GM21390 (cell line): ENCODE results near the gene UCK1.
A peak's percentile ranks its signal among the peaks of the same experiment; 100 is the strongest.

ENCODE experiments used
- ATAC-seq: cut with Tn5 transposase; IDR thresholded peaks from one replicate; pipeline ENCODE4 v1.9.1; 2021; ENCODE audit not compliant: unreplicated experiment

UCK1 gene

DNA sequence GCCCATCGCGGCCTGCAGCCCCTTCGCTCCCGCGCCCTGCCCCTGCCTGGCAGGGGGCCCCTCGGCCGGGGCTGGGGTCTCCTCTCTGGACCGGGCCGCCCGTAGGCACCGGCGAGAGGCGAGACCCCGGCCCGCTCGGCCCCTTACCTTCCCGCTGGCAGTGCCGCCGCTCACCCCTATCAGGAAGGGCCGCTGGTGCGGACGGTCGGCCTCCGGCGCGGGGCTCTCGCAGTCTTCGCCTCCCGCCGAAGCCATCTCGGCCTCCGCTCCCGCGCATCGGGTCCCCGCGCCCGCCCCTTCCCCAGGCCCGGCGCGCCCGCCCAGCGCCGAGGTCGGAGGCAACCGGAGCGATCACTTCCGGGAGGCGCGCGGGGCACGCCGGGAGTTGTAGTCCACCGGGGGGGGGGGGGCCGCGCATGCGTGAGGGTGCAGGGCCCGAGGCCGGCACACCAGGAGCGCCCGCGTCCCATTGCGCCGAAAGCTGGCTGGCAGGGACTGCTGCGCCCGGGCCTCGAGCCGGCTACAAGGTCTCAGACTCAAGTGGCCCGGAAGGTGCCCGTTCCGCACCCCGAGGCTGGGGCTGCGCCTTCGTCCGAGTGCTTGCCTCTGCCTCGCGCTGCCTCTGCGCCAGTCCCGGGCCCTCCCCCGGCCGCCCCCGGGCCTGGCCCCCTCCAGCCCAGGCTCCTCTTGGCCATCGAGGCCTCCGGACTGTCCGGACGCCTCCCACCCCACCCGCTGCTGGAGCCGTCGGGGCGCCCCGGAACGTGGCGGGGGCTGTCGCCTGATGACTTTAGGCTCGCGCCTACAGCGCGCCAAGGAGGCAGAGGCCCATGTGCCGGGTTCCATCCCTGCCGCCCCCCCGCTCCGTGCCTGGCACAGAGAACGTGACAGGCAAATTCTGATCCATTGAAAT, at the start of gene UCK1:
TSS of gene UCK1 (minus strand) at position 344 of the 913 bp plus-strand sequence. CDS start at position 255, 89 bp downstream.
- ATAC-seq: peak; percentile 86

DNA sequence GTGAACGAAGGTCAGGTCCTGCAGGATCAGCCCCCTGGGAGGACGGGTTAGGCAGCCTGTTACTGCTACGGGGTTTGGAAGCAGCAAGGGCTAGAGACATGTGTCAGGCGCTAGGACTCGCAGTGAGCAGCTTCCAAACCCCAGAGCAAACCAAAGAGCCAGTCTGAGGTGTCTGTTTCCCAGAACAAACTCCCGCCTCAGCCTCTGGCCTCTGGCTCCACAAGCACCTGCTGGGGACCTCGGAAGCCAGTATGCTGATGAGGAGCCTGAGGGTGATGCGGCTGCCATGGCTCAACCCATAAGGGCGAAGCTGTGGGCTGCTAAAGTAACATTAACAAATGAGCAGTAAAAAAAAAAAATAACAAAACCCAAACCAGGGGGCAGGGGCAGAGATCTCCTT, 49.3 kb upstream of the UCK1 start:
- ATAC-seq: no peak

DNA sequence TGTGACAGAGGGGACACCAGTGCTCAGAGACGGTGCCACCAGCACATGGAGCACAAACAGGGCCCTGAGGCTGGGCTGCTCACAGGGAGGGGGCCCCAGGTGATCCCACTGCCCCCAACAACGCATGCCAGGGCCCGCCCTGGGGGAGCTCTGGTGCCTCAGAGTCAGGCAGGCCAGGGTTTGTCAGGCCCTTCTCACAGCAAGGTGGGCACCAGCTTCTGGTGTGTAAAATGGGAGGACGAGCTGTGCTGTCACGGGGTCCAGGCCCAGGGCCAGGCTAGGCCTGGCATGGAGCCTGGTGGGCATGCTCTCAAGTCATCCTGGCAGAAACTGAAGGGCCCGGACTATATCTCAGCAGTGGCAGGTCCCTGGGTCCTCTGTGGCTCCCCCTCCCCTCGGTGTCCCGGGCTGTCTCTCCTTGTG, 48.7 kb upstream of the UCK1 start:
- ATAC-seq: no peak

DNA sequence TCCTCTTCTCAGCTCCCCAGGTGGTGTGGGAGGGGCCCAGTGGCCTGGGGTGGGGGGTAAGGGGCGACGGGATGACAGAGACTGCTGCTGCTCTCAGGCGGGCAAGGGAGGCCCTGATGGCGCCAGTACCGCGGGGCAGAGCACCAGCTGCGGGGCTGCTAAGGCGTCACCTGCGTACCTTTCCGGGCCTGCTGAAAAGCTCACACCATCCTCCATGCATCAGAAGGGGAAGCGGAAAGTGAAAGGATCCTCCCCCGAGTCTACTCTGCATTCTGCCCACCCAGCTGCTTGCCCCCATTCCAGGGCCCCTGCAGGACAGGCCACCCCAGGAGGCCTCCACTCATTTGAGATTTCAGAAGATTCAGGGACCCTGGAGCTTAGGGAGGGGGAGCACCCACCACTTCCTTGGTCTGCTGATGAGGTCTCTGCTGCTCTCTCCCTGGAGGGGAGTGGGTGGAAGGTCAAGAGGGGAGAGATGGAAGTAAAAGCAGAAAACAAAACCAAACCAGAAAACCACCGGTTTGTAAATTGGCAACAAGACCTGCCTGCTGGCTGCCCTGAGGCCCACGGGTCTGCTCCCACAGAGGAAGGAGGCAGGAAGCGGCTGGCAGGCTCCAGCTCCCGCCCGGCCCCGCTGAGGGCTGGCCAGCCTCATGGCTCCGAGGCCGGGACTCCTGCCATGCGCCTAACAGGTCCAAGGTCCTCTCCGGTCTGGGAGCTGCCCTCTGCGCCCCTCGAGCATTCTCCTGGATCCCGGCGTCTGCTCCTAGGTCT, 47.9 kb upstream of the UCK1 start:
- ATAC-seq: peak; percentile 71

DNA sequence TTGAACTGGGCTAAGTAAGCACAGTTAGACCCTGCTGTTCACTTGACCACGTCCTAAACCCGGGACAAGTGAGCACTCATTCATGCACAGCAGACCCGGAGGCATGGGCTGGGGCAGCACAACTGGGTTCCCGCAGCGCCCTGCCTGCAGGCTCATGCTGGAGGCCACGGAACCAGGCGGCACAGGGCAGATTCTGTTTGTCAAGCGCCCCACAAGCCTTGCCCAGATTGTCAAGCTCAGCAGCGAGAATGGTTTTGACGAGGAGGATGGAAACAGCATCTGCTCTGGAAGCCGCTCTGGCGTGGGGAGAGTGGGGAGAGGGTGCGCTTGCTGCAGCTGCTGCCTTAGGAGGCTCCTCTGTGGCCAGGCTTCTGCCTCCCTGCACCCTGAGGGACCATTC, 47.0 kb upstream of the UCK1 start:
- ATAC-seq: no peak

DNA sequence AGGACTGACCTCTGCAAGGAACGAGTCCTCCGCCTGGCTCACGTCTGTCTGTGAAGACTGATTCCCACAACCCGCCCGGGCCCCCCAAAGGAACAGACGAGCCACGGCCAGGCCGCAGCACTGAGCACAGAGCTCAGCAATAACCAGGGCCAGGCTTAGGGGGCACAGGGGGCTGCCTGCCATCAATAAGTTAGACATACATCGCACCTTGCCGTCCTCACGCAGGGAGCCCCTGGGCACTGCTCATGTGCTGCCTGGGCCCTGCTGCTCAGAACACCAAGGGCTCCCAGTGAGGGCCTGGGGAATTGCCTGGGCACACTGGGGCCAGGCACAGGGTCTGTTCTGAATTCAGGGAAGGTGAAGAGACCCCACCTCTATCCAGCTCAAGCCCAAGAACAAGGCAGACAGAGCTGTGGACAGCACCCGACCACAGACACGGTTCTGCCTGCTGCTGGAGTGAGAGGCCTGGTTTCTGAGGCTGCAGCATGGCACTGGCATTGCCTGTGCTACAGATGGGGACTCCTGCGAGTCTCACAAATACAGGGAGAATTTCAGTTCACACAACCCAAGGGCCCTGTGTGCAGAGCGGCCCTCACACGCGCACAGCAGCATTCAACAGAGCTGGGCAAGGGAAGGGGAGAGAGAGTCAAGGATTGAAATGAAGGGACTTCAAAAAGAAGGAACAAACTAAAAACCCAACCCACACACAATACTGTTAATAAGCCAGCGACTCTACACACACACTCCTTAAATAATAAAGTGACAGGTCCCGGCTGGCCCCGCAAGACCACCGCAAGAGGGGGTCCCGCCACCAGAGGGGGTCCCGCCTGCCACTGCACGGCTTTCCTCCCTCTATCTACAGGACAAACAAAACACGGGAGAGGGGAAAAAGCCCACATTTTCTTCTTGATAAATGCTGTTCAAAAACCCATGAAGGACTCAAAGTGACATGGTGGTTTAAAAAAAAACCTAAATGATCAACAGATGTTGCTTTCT, 46.2 kb upstream of the UCK1 start:
- ATAC-seq: no peak

DNA sequence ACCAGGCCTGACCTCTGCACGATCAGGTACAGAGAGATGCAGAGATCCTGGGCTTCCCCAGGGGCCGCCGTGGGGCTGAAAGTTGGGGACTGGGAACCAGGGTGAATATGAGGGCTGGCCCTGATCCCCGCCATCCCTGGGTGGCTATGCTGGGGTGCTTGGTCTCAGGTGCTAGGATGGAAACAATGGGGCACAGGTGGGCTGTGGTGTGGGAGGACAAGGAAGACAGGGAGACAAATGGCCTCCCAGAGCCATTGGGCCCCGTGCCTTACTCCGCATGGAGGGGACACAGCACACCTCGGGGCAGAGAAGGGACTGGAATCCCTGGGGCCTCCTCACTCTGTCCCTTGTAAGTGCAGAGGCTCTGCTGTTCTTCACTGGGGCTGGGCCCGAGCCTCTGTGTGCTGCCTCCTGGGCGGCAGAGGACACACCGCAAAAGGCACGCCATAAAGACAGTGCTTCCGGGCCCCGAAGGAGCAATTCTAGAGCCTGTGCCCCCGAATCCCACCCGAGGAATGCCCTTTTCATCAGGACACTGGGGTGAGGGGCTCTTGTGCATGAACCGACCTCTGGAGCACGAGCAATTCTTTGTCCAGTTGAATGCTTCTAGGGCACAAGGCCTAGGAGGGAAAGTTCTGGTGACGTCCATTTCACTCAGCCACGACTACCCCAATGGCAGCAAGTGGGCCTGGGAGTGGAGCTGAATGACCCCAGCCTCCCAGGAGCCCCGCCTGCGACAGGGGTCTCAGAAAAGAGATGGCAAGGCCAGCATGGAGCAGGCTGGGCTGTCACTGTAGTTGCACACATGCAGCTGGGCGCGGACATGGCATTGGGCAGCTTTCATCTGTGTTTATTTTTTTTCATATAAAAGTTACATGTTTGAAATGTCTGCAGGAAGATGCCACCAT, 45.1 kb upstream of the UCK1 start:
- ATAC-seq: no peak

DNA sequence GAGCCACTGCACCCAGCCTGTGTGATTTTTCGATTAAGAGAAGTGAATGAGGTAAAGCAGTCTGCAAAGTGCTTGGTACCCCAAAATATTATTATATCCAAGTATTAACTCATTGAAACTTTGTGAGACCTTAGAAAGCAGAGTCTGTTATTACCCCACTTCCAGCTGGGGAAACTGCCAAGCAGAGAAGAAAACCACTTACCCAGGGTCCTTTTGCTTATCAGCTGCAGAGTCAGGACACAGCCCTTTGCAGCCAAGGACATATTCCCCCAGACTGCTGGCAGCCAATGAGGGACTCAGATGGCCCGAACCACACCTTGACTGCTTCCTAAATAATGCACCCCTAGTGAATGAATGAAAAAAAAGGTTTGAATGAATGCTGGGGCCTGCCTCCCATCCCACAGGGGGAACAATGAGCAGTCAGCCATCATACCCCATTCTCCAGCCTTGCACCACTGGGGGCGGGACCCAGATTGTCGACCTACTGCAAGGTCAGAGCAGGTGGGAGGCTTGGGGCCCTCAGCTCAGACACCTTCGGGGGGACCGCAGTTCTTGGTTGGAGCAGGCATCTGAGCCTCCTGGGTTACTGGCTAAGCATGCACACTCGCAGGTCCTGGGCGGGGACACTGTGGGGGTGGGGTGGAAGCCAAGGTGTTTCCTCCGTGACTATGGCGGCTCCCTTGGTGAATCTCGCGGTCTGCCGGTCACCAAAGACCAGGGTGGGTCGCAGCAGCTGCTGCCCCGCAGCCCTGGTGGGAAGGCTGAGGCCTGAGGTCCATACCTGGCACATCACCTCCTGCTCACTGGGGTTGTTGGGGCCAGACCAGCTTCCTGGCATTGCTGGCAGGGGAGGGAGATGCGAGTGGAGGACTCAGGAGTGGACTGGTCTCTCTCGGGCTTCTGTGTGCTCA, 43.9 kb upstream of the UCK1 start:
- no peak for ATAC-seq

DNA sequence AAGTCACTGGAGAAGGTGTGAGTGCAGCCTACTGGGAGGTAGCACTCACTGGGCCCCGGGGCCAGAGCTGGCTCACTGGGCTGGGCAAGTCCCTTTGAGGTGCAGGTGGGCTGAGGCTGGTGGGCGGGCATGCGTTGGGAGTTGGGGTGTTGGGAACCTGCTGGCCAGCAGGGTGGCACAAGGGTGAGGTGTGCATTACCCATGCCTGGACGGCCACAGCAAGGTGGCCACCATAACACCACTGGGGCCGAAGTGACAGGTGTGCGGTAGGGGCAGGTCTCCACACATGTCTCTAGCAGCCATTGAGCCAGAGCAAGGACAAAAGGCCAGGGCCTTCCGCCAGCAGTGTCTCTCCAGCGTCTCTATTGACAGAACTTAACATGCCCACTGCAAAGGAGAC, 36.8 kb upstream of the UCK1 start:
- no peak for ATAC-seq

DNA sequence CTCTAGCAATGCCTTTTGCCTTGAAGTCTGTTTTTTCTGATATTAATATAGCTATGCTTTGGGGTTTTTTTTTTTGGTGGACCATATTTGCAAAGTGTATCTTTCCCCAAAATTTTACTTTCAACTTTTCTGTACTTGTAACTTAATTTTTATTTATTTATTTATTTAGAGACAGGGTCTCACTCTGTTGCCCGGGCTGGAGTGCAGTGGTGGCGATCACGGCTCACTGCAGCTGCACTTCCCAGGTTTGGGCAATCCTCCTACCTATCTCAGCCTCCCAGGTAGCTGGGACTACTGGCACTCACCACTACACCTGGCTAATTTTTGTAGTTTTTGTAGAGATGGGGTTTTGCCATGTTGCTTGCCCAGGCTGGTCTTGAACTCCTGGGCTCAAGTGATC, 35.1 kb upstream of the UCK1 start:
- no peak for ATAC-seq

DNA sequence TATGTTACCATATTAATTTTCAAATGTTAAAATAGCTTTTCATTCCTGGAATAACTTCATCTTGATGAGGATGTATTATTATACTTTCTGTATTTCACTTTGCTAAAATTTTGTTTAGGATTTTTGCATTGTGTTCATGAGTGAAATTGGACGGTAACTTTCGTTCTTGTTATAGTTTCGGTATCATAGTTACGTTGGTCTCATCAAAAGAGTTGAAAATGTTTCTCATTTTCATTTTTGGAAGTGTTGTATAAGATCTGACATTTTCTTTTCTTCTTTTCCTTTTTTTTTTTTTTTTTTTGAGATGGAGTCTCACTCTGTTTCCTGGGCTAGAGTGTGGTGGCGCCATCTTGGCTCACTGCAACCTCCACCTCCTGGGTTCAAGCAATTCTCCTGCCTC, 34.3 kb upstream of the UCK1 start:
- ATAC-seq: no peak

DNA sequence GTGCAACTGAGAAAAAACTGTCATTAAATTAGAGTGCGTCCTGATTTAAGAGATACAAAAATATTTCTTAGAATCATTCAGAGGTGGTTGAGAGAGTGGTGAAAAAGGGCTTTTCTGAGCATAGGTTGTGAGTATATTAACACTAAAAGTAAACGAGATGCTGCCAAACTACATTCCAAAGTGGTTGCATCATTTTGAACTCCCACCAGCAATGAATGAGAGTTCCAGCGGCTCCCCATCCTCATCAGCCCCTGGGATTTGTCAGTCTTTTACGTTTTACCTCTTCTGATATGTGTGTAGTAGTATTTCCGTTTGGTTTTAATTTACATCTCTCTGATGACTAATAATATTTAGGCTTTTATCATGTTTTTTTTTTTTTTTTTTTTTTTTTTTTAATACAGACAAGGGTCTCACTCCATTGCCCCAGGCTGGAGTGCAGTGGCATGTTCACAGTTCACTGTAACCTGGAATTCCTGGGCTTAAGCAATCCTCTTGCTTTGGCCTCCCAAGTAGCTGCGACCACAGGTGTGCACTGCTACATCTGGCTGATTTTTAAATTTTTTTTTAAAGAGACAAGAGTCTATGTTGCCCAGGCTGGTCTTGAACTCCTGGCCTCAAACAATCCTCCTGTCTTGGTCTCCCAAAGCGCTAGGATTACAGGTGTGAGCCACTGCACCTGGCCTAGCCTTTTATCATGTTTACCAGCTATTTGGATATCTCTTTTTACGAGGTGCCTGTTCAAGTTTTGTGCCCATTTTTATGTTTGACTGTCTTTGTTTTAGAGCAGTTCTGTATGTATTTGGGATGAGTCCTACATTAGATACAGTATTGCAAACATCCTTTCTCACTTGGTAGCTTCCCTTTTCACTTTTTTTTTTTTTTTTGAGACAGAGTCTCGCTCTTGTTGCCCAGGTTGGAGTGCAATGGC, 31.2 kb upstream of the UCK1 start:
- no peak for ATAC-seq

DNA sequence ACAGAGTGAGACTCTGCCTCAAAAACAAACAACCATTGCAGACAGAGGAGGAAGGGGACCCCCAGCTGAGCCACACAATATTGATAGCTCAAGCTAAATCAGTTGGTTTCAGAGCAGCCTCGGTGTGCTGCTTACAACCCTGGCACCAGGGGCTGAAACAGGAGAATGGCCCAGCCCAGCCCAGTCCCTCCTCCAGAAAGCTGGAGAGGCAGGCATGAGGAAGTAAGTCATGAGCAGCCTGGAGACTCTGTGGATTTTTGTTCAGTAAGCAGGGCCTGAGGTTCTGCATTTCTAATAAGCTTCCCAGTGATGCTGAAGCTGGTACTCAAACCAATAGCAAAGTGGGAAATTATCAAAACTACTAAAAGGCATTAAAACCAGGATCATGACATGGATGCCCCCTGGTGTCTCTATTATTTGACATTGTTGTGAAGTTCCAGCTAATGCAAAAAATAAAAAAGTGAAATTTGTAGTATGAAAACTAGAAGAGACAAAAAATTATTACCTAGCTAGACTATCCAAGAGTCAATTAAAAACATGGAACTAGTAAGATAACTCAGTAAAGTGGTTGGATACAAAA, 28.4 kb upstream of the UCK1 start:
- no peak for ATAC-seq

DNA sequence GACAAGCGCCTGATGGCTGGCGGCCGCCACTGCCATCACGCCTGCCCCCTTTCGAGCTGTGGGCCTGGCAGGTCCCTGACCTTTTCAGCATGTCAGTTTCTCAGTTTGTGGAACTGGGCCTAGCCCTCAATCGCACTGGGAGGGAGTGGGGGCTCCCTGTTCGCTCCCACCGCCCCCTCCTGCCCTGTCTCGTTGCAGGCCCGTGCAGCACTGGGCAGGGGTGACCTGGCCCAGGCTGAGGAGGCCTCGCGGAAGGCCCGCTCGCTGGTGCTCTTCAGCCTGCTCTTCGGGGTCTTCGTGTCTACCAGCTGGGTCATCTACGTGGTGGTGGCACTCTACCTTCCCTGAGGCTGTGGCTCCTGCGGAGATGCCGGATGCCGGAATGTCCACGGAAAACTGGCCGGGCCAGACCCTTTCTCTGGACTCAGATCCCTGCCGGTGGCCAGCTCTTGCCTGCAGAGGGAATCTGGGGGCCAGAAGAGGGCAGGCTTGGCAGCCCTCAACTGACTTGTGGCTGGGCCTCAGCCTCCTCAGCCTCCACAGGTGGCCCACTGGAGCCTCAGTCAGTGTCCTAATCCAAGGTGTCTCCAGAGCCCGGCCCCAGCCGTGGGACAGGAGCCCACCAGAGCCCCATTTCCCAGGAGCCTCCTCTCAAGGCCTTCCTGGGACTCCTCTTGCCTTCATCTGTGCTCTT, 26.9 kb upstream of the UCK1 start:
- no peak for ATAC-seq

DNA sequence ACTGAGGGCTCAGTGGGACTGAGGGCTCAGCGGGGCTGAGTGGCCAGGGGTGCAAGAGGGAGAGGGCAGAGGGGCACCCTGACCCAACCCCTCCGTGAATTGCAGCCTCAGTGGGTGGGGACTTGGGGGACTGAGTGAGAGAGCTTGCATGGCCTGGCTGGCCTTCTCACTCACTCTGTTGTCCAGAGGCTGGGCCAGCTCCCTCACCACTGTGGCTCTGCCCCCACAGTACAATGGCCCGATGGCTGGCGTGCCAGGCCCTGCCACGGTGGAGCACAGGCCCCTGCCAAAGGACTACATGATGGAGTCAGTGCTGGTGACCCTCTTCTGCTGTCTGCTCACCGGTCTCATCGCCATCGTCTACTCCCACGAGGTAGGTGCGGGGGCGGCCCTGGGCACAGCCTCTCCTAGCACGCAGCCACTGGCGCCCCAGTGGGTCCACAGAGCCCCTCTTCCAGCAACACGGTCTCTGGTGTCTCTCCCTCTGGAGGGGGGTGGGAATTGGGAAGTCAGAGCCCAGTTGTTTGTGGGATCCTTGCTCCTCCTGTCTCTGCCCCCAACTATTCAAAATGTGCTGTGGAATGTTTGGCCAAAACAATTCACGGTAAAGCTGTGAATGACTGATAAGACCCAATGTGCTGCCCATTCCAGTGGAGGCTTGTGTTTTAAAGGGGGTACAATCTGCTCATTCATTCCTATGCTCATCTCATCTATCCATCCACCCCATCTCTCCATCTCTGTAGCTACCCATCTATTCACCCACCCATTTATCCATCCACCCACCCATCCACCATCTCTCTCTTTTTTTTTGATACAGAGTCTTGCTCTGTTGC, 25.0 kb upstream of the UCK1 start:
- no peak for ATAC-seq

DNA sequence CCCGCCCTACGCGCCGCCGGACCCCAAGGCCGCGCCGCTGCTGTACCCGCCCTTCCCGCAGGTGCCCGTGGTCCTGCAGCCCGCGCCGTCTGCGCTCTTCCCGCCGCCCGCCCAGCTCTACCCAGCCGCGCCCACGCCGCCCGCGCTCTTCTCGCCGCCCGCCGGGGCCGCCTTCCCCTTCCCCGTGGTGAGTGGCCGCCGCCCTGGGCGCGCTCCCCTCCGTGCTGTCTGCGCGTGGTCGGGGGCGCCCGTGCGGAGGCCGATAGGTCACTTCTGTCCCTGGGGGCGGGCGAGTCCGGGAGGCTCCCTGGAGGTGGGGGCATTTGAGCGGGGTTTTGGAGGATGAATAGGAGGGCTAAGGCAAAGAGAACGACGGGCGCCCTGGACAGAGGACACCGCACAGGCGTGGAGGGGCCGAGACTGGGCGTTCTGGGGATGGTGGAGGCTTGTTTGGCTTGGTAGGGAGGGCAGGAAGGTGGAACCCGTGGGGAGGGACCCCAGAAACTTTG, 23.8 kb upstream of the UCK1 start:
- ATAC-seq: no peak
